Activated naive CD4-positive, alpha-beta T cell treated with anti-CD3 and anti-CD28 coated beads, Interleukin-2, amount 50 U/mL, for 24 hours (primary cell): ENCODE measurements around the gene PDLIM7.
A peak's percentile ranks its signal among the peaks of the same experiment; 100 is the strongest.

Experiments
- H3K27ac Mint-ChIP-seq: one replicate; pipeline ENCODE4 v1.8.0; 2021; ENCODE audit warnings: mild to moderate bottlenecking, mixed read lengths
- H3K27me3 Mint-ChIP-seq: one replicate; pipeline ENCODE4 v1.8.0; 2021; ENCODE audit warnings: mixed read lengths
- H3K36me3 Mint-ChIP-seq: one replicate; pipeline ENCODE4 v1.8.0; 2021; ENCODE audit warnings: mixed read lengths
- H3K4me1 Mint-ChIP-seq: one replicate; pipeline ENCODE4 v1.8.0; 2021; ENCODE audit warnings: mixed read lengths
- H3K4me3 Mint-ChIP-seq: one replicate; pipeline ENCODE4 v1.8.0; 2021; ENCODE audit warnings: mild to moderate bottlenecking, mixed read lengths
- H3K9me3 Mint-ChIP-seq: one replicate; pipeline ENCODE4 v1.8.0; 2021; ENCODE audit warnings: mixed read lengths

PDLIM7 gene

DNA sequence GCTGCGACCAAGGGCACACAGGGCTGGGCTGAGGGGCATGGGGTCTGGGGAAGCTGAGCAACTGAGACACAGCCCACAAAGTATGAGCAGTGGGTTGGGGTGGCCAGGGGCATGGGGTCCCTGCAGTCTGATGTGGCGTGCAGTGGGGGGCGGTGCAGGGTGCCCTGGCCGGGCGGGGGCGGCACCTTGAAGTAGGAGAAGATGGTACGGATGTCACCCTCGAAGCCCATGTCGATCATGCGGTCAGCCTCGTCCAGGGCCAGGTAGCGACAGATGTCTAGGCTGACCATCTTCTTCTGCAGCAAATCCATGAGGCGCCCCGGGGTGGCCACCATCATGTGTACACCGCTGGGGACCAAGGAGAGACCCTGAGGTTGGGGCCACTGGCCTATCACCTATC lies 16.1 kb upstream of the PDLIM7 start:
- Mint-ChIP-seq H3K36me3 (peaks cover 22% of the 10 kb centered on the region), H3K9me3 (no peaks in the 10 kb centered on the region), H3K4me1 (peaks cover 25% of the 10 kb centered on the region), H3K27me3 (no peaks in the 10 kb centered on the region), H3K27ac (no peak overlapping the region), H3K4me3 (no peak overlapping the region)

GRCh38 chr5:177512736-177513380 lies 15.5 kb upstream of the PDLIM7 start:
- H3K9me3 Mint-ChIP-seq: no peaks in the 10 kb centered on the region
- H3K36me3 Mint-ChIP-seq: peaks cover 22% of the 10 kb centered on the region
- H3K27ac Mint-ChIP-seq: no peak overlapping the region
- H3K27me3 Mint-ChIP-seq: no peaks in the 10 kb centered on the region
- peaks cover 25% of the 10 kb centered on the region for H3K4me1 Mint-ChIP-seq
- peak overlapping the region; percentile 23 for H3K4me3 Mint-ChIP-seq

- Mint-ChIP-seq H3K27ac (no peak overlapping the region), H3K4me3 (no peak overlapping the region)
Observed at GRCh38 chr5:177511796-177512675, 14.6 kb upstream of the PDLIM7 start.

DNA sequence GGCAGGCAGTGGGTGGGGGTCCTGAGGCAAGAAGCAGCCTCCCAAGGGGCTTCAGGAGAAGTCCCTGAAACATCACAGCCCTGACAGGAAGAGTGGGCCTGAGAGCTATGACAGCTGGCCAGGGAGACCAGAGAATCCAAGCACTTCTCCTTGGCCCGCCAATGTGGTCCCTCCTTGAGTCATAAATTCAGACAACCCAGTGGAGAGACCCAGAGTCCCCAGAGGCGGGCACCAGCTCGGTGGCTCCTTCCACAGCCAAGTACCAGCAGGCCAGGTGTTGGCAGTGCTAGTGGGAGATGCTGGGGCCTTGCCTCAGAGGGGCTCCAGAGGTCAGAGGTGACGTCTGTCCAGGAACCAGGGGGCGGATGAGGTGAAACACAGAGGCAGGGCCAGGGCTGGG lies 13.8 kb upstream of the PDLIM7 start:
- Mint-ChIP-seq H3K27me3 (no peaks in the 10 kb centered on the region), H3K27ac (no peak overlapping the region), H3K9me3 (no peaks in the 10 kb centered on the region), H3K4me1 (peaks cover 15% of the 10 kb centered on the region), H3K4me3 (no peak overlapping the region), H3K36me3 (peaks cover 18% of the 10 kb centered on the region)

More at GRCh38 chr5:177511796-177512675, 14.6 kb upstream of the PDLIM7 start:
- Mint-ChIP-seq H3K27me3 (no peaks in the 10 kb centered on the region), H3K4me1 (peaks cover 21% of the 10 kb centered on the region), H3K36me3 (peaks cover 22% of the 10 kb centered on the region), H3K9me3 (no peaks in the 10 kb centered on the region)

DNA sequence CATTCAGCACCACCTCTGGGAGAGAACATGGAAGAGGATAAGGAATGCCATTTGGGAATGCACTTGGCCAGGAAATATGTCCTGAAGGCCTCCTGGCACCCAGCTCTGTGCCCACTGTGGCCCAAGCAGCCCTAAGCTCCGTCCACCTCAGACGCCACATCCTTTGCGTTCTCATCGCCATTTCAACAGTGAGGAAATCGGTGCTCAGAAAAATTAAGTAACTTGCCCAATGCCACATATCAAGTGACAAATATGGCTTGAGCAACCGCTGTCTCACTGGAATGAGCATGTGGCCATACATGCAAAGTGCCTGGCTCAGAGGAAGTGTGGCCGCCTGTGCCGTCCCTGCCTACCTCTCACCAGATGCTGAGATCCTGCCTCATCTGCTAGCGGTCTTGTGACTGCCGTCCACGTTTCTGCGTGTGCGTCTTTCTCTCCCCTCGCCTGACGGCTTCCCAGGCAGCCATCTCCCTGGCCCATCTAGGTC lies 13.2 kb upstream of the PDLIM7 start:
- H3K27ac Mint-ChIP-seq: no peak overlapping the region

GRCh38 chr5:177509991-177510566 lies 12.7 kb upstream of the PDLIM7 start:
- Mint-ChIP-seq H3K4me3 (no peak overlapping the region), H3K36me3 (peaks cover 14% of the 10 kb centered on the region), H3K4me1 (peaks cover 5% of the 10 kb centered on the region), H3K27me3 (no peaks in the 10 kb centered on the region), H3K27ac (no peak overlapping the region), H3K9me3 (no peaks in the 10 kb centered on the region)

More for the DNA sequence above, 13.2 kb upstream of the PDLIM7 start:
- Mint-ChIP-seq H3K4me1 (peaks cover 9% of the 10 kb centered on the region), H3K4me3 (no peak overlapping the region), H3K9me3 (no peaks in the 10 kb centered on the region), H3K27me3 (no peaks in the 10 kb centered on the region), H3K36me3 (peaks cover 17% of the 10 kb centered on the region)

GRCh38 chr5:177509381-177509951 lies 12.1 kb upstream of the PDLIM7 start, which contains the start of gene DOK3:
TSS of gene DOK3 (minus strand) at chr5:177509826. CDS start at chr5:177509540, 286 bp downstream.
- H3K36me3 Mint-ChIP-seq: peaks cover 13% of the 10 kb centered on the region
- peaks cover 3% of the 10 kb centered on the region for H3K4me1 Mint-ChIP-seq
- no peak within 1 kb of the TSS for H3K4me3 Mint-ChIP-seq
- no peaks in the 10 kb centered on the region for H3K27me3 Mint-ChIP-seq
- no peak within 1 kb of the TSS for H3K27ac Mint-ChIP-seq
- no peaks in the 10 kb centered on the region for H3K9me3 Mint-ChIP-seq

DNA sequence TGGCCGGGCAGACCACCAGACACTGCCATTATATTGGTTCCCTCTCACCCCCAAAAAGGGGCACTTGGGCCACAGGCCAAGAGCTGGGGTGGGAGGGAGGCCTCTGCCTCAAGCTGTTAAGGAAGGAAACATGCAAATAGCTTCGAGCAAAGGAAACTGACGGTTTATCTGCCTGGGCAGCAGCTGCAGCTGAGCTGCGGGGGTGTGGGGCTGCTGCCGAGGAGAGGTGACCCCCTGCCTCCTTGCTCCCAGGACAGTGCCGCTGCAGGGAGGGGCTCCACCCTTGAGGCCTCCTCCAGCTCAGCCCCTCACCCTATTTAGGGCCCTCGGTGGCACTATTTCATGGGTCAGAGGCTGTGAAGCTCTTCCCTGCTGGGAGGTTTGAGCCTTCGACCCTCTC lies 11.4 kb upstream of the PDLIM7 start:
- Mint-ChIP-seq H3K36me3 (peaks cover 12% of the 10 kb centered on the region), H3K9me3 (no peaks in the 10 kb centered on the region), H3K4me1 (peaks cover 3% of the 10 kb centered on the region), H3K4me3 (no peak overlapping the region), H3K27me3 (no peaks in the 10 kb centered on the region), H3K27ac (no peak overlapping the region)

- Mint-ChIP-seq H3K27me3 (no peaks in the 10 kb centered on the region), H3K36me3 (peaks cover 11% of the 10 kb centered on the region), H3K27ac (no peak overlapping the region), H3K4me1 (peaks cover 3% of the 10 kb centered on the region), H3K4me3 (no peak overlapping the region), H3K9me3 (no peaks in the 10 kb centered on the region)
Observed at GRCh38 chr5:177508221-177508611, 10.8 kb upstream of the PDLIM7 start.

DNA sequence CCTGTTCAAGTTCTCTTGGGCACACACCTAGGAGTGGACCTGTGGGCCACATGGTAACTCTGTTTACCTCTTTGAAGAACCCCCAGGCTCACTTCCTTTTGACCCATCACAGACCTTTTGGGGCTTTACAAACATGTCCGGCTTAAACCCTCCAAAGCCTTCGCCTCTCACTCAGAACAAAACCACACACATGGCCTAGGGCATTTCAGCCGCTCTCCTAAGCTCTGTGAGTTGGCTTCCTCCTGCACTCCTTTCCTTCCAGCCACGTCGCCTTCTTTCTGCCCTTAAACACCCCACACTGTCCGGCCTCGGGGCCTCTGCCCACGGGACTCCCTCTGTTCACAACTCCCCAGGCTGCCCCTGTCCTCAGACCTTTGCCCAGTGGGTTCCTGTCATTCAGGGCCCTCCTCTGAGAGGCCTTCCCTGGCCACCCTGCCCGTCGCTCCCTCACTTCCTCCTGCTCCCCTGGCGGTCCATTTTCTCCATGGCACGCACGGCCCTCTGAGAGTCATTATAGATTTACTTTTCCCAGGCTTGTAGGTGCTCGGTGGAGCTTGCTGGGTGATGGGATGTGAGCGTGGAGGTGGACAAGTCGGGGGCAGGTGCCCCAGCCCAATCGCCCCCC lies 10.3 kb upstream of the PDLIM7 start:
- H3K36me3 Mint-ChIP-seq: peaks cover 8% of the 10 kb centered on the region
- H3K4me3 Mint-ChIP-seq: no peak overlapping the region
- no peaks in the 10 kb centered on the region for H3K27me3 Mint-ChIP-seq
- H3K9me3 Mint-ChIP-seq: no peaks in the 10 kb centered on the region
- H3K4me1 Mint-ChIP-seq: peaks cover 3% of the 10 kb centered on the region
- H3K27ac Mint-ChIP-seq: peak overlapping the region; percentile 70

- Mint-ChIP-seq H3K27me3 (no peaks in the 10 kb centered on the region), H3K4me3 (no peak overlapping the region), H3K4me1 (peaks cover 3% of the 10 kb centered on the region), H3K9me3 (no peaks in the 10 kb centered on the region), H3K27ac (peak overlapping the region; percentile 70), H3K36me3 (peaks cover 8% of the 10 kb centered on the region)
Observed at GRCh38 chr5:177507165-177507564, 9.8 kb upstream of the PDLIM7 start.

DNA sequence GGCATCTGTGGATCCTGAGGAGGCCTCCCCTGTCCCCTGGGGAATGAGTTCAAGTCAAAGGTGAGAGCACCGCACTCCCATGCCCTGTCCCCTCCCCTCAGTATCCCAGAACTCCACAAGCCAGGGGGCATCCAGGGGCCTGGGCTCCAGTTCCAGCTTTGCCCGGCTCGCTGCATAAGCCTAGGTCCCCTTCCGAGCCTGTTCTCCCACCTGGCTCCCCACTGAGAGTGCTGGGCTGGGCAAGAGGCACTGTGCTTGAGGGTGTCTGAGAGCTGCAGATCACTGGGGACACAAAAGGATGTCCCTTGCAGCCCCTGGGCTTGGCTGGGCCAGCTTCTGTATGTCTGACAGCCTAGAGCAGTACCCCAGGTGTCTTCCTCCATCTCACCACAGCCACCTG lies 7.7 kb upstream of the PDLIM7 start:
- H3K27ac Mint-ChIP-seq: no peak overlapping the region
- H3K4me3 Mint-ChIP-seq: no peak overlapping the region
- H3K36me3 Mint-ChIP-seq: no peaks in the 10 kb centered on the region
- no peaks in the 10 kb centered on the region for H3K27me3 Mint-ChIP-seq
- no peaks in the 10 kb centered on the region for H3K9me3 Mint-ChIP-seq
- H3K4me1 Mint-ChIP-seq: peaks cover 7% of the 10 kb centered on the region

- Mint-ChIP-seq H3K27me3 (no peaks in the 10 kb centered on the region), H3K4me1 (peaks cover 3% of the 10 kb centered on the region)
Observed at GRCh38 chr5:177504086-177505056, 7.0 kb upstream of the PDLIM7 start.

GRCh38 chr5:177503351-177504085 lies 6.1 kb upstream of the PDLIM7 start:
- peaks cover 8% of the 10 kb centered on the region for H3K4me1 Mint-ChIP-seq
- no peak overlapping the region for H3K27ac Mint-ChIP-seq
- H3K9me3 Mint-ChIP-seq: no peaks in the 10 kb centered on the region
- H3K27me3 Mint-ChIP-seq: no peaks in the 10 kb centered on the region
- no peak overlapping the region for H3K4me3 Mint-ChIP-seq
- no peaks in the 10 kb centered on the region for H3K36me3 Mint-ChIP-seq

More at GRCh38 chr5:177504086-177505056, 7.0 kb upstream of the PDLIM7 start:
- no peaks in the 10 kb centered on the region for H3K36me3 Mint-ChIP-seq
- no peaks in the 10 kb centered on the region for H3K9me3 Mint-ChIP-seq
- no peak overlapping the region for H3K27ac Mint-ChIP-seq
- H3K4me3 Mint-ChIP-seq: no peak overlapping the region
